Cardiac fibroblast (primary cell): Measurements from ENCODE around the gene UBE2D2.

Source experiments
- DNase-seq, 2 donors: peaks; one replicate each; pipeline versions ENCODE4 v3.0.0 to v3.0.0-alpha.2; 2010; ENCODE audit warnings: low read depth in 2 of 2
- H3K4me3 ChIP-seq, 2 donors: replicated peaks in 1 of 2; 1 replicate in 1 of 2; 2 replicates in 1 of 2; pipeline ENCODE4 v1.5.1; 2011; ENCODE audit warnings: low read depth in 2 of 2, low read length in 2 of 2, mild to moderate bottlenecking in 2 of 2, moderate library complexity in 1 of 2
- TF ChIP-seq, protein P1 (sequence below): IDR thresholded peaks from one replicate; pipeline ENCODE4 v1.5.1; 2011; ENCODE audit warnings: low read depth, mild to moderate bottlenecking, low read length, inconsistent platforms

Gene UBE2D2

DNA sequence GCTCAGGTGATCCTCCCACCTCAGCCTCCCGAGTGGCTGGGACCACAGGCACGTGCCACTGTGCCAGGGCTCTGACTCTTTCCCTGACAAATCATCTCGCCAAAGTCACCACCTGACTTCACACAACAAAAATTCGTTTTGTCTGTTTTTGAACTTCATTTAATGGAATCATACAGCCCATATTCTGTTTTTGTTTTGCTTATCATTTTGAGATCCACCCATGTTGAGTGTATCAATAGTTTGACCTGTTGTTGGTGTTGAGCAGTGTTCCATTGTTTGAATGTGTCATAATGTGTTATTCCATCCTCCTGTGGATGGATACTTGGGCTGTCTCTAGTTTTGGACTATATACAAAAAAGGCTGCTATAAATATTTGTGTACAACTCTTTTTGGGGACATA lies 6.9 kb upstream of the UBE2D2 start:
- no peak for DNase-seq
- TF ChIP-seq, protein P1, sequence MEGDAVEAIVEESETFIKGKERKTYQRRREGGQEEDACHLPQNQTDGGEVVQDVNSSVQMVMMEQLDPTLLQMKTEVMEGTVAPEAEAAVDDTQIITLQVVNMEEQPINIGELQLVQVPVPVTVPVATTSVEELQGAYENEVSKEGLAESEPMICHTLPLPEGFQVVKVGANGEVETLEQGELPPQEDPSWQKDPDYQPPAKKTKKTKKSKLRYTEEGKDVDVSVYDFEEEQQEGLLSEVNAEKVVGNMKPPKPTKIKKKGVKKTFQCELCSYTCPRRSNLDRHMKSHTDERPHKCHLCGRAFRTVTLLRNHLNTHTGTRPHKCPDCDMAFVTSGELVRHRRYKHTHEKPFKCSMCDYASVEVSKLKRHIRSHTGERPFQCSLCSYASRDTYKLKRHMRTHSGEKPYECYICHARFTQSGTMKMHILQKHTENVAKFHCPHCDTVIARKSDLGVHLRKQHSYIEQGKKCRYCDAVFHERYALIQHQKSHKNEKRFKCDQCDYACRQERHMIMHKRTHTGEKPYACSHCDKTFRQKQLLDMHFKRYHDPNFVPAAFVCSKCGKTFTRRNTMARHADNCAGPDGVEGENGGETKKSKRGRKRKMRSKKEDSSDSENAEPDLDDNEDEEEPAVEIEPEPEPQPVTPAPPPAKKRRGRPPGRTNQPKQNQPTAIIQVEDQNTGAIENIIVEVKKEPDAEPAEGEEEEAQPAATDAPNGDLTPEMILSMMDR: no peak
- H3K4me3 ChIP-seq: no peak overlapping the region

DNA sequence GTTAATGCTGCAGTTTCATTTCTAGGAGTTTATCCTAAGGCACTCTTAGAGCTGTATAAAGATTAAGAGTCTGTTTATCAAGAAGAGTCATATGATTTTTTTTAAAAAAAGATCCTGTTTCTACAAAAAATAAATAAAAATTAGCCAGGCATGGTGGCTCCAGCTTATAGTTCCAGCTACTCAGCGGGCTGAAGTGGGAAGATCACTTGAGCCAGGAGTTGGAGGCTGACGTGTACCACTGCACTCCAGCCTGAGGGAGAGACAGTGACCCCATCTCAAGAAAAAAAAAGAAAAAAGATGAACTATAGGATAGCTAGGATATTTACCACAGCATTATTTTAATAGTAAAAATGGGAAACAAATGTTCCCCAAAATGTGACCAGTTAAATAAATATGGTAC lies 3.3 kb upstream of the UBE2D2 start:
- no peak overlapping the region for H3K4me3 ChIP-seq
- TF ChIP-seq, protein P1: no peak
- no peak for DNase-seq

DNA sequence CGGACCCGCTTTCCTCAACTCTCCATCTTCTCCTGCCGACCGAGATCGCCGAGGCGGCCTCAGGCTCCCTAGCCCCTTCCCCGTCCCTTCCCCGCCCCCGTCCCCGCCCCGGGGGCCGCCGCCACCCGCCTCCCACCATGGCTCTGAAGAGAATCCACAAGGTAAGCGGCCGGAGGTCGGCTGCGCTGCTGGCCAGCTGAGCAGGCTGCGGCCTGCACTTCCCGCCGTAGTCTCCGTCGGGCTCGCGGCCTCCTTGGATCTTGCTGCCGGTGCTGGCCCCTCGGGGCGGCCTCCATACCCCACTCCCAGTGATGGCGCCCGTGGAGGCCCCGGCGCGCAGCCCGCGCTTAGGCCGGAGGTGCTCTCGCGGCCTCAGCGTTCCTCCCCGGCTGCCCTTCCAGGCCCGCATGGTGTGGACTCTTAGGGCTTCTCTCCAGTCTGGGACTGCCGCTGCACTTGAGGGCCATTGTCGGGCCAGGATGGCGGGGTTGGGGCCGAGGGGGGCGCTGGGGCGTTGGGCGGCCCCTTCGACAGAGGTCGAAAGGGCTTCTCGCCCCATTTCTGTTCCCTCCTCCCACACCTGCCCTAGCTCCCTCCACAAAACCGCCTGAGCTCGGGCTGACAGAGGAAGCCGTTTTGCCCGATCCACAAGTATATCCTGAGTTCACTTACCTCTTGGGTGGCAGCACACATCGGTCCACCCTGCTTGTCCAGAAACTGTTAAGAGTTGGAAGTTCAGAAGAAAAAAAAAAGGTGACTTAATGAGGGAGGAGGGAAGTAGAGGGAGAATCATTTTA lies 714 bp downstream of the UBE2D2 start:
- peak; percentile 46 for DNase-seq
- H3K4me3 ChIP-seq: peak overlapping the region; percentile 78 to 86
- TF ChIP-seq, protein P1: no peak

- DNase-seq: no peak
- TF ChIP-seq, protein P1: no peak
- H3K4me3 ChIP-seq: peak overlapping the region; percentile 78 to 86
Observed at GRCh38 chr5:139562847-139563246, 1.7 kb downstream of the UBE2D2 start.

DNA sequence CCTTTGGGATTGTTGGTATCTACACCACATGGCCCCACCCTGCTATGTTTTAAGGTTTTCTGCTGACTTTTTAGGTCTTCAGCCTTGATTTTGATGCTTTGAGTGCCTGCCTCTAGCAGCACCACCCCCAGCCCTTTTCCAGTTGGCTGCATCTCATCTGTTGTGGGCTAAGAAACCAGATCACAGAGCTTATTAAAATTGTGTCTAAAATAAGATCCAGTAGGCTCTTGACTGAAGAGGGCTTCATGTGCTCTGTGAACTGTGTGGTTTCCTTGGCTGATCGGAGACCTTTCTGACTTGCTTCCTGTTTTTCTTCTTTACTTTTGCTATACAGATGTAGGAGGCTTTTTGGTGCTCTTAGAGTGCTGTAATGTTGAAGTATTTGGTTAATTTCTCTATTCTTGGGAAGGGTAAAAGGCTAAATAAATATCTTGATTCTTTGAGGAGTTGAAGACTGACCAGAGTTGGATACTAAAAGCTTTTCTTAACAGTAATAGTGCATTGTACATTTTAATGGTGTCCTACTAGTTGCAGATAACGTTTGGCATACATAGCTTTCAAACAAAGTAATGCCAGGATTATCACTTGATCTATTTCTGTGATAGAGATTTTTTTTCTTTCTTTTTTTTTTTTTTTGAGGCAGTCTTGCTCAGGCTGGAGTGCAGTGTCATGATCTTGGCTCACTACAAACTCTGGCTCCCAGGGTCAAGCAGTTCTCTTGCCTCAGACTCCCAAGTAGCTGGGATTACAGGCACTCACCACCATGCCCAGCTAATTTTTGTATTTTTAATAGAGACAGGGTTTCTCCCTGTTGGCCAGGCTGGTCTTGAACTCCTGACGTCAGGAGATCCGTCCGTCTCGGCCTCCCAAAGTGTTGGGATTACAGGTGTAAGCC lies 4.5 kb downstream of the UBE2D2 start:
- peak in 1 of 2 donors; percentile 55 for DNase-seq
- TF ChIP-seq, protein P1: no peak
- peak overlapping the region in 1 of 2 donors; percentile 1 for H3K4me3 ChIP-seq

DNA sequence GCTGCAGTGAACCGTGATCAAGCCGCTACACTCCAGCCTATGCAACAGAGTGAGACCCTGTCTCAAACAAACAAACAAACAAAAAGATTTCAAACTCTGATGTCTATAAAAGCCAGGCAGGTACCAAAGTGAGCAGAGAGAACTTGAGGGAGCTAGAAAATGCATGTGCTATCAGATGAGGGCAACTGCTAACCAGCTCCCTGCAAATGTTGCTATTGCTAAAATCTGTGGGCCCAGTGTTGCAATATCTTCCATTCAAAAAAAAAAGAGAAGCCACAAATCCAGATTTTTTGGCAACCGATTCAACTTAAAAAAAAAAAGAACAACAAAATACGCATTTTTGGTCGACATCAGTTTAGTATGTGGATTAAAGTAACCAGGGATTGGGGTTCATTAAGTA lies 5.5 kb downstream of the UBE2D2 start:
- H3K4me3 ChIP-seq: no peak overlapping the region
- TF ChIP-seq, protein P1: no peak

More for the DNA sequence above, 5.5 kb downstream of the UBE2D2 start:
- DNase-seq: peak; percentile 43 to 46
